ENCODE results near the gene ADAMTS15. TPM values are rescaled to one million over a fixed set of nuclear protein-coding genes. Genes with fewer than 3 reads are reported as not detected.

Gene ADAMTS15
- 10 to 100 TPM; 17.9 to 22.6 (median 21.9) TPM for total RNA-seq

GRCh38 chr11:130448416-130449309 is at the start of gene ADAMTS15:
Gene ADAMTS15 (plus strand): TSS chr11:130448645. CDS start chr11:130448974, 329 bp downstream.
- intact Hi-C loops (cut with DNase I; ENCODE audit: low total_unique reads): no loop called here
- peak; percentile 66 to 83 for DNase-seq (ENCODE audit: low spot score in 2 of 2)
- Histone ChIP-seq H3K36me3 (no peaks in the 10 kb centered on the region), H3K4me1 (no peaks in the 10 kb centered on the region), H3K27me3 (no peaks in the 10 kb centered on the region), H3K27ac (peak within 1 kb of the TSS; percentile 77 to 80), H3K9me3 (no peaks in the 10 kb centered on the region), H3K4me3 (peak within 1 kb of the TSS; percentile 61 to 95 (median 69))
- peak; percentile 39 to 80 (median 56) for TF ChIP-seq POLR2AphosphoS5 (IDR thresholded peaks at IDR 0.05)
- peak in 1 of 3 donors; percentile 8 for TF ChIP-seq CTCF (IDR thresholded peaks at IDR 0.05)
- peak; percentile 32 for TF ChIP-seq POLR2A (IDR thresholded peaks at IDR 0.05)

GRCh38 chr11:130399196-130399595 is 49.2 kb upstream of the ADAMTS15 start:
- intact Hi-C loops (cut with DNase I; ENCODE audit: low total_unique reads): no loop called here
- H3K36me3 ChIP-seq: no peaks in the 10 kb centered on the region

GRCh38 chr11:130400781-130401483 is 47.5 kb upstream of the ADAMTS15 start:
- Histone ChIP-seq H3K27me3 (no peaks in the 10 kb centered on the region), H3K36me3 (no peaks in the 10 kb centered on the region), H3K4me1 (peaks cover 6% of the 10 kb centered on the region in 2 donors), H3K4me3 (peak overlapping the region in 1 of 3 donors; percentile 23), H3K27ac (peak overlapping the region; percentile 66 to 82), H3K9me3 (no peaks in the 10 kb centered on the region)
- intact Hi-C loops (cut with DNase I; ENCODE audit: low total_unique reads): no loop called here
- DNase-seq (ENCODE audit: low spot score in 2 of 2): peak in 1 of 2 donors; percentile 85
- no peak for TF ChIP-seq POLR2A (IDR thresholded peaks at IDR 0.05)
- no peak for TF ChIP-seq CTCF (IDR thresholded peaks at IDR 0.05)
- TF ChIP-seq POLR2AphosphoS5 (IDR thresholded peaks at IDR 0.05): peak in 1 of 3 donors; percentile 49

More at GRCh38 chr11:130399196-130399595, 49.2 kb upstream of the ADAMTS15 start:
- TF ChIP-seq POLR2AphosphoS5 (IDR thresholded peaks at IDR 0.05) (no peak), CTCF (IDR thresholded peaks at IDR 0.05) (no peak), POLR2A (IDR thresholded peaks at IDR 0.05) (no peak)
- peaks cover 6% of the 10 kb centered on the region in 2 donors for H3K4me1 ChIP-seq
- no peak overlapping the region for H3K4me3 ChIP-seq
- H3K27ac ChIP-seq: no peak overlapping the region
- no peaks in the 10 kb centered on the region for H3K27me3 ChIP-seq
- no peaks in the 10 kb centered on the region for H3K9me3 ChIP-seq
- no peak for DNase-seq (ENCODE audit: low spot score in 2 of 2)

GRCh38 chr11:130402570-130402969 is 45.9 kb upstream of the ADAMTS15 start:
- intact Hi-C loops (cut with DNase I; ENCODE audit: low total_unique reads): no loop called here
- DNase-seq (ENCODE audit: low spot score in 2 of 2): no peak
- H3K4me1 ChIP-seq: peaks cover 6% of the 10 kb centered on the region in 2 donors

More at GRCh38 chr11:130402570-130402969, 45.9 kb upstream of the ADAMTS15 start:
- Histone ChIP-seq H3K9me3 (no peaks in the 10 kb centered on the region), H3K4me3 (no peak overlapping the region), H3K36me3 (no peaks in the 10 kb centered on the region), H3K27me3 (no peaks in the 10 kb centered on the region), H3K27ac (peak overlapping the region; percentile 63 to 80)
- no peak for TF ChIP-seq CTCF (IDR thresholded peaks at IDR 0.05)
- TF ChIP-seq POLR2AphosphoS5 (IDR thresholded peaks at IDR 0.05): no peak
- no peak for TF ChIP-seq POLR2A (IDR thresholded peaks at IDR 0.05)

Measured in breast epithelium (tissue), 4 donors.